Central memory CD4-positive, alpha-beta T cell (primary cell): Measurements from ENCODE around the gene ARL14EP.
A peak's percentile ranks its signal among the peaks of the same experiment; 100 is the strongest.

Experiments
- DNase-seq: peaks from one replicate; pipeline ENCODE4 v3.0.0; 2022

ARL14EP gene

DNA sequence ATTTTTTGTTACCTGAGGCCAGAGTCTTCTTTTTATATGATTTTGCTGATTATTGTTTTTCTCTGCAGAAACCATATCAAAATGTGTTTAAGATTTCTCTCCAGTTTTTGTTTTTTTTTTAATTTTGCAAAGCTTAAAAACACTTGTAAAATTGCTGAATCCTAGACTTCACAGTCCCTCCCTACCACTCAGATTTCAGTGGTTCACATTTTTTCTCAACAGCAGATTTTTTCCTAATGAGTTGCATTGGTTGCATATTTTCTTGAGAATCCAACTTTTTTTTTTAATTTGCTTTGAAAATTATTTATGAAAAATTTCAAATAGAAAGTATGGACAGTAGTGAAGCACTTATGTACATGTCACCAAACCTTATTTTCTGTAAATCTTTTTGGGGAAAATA is 5.8 kb downstream of the ARL14EP start:
- DNase-seq, result no peak

GRCh38 chr11:30329150-30329940 is 6.4 kb downstream of the ARL14EP start:
- DNase-seq, result no peak

GRCh38 chr11:30333405-30333804 is 10.5 kb downstream of the ARL14EP start:
- peak; percentile 3 for DNase-seq

DNA sequence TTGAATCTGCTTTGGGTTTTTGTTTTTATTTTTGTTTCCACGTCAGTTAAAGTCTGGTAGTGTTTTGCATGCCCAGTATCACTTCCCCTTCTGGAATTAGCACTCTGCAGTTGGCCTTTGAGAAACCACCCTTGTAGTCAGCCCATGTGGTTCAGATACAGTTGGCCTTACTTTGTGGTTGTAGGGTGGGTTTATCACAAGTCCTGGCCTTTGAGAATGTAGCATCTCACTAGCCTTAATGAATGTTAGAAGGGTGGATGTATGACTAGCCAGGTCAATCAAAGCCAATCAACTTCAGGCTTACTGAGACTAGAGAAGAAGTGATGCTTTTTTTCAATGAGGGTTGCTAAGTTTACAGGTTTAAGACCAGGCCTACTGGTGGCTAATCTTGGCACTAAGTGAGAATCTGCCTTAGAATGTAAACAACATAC is 19.8 kb downstream of the ARL14EP start:
- DNase-seq, result no peak

DNA sequence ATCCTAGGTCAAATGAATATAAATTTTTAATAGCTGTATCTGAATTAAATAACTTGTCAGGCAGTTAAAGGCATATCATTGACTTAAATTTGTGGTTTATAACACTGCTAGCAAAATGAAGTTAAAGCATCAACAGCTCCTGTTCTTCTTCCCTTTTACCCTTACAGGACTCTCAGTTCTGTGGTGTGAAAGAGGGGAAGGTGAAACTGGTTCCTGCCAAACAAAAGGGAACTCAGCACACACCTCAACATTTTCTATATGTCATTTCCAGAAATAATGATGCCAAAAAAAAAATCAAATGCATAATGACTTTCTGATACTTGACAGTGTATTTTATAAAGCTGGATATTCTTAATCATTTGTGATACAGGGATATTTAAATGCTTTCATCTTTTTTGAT is 21.2 kb downstream of the ARL14EP start:
- no peak for DNase-seq

DNA sequence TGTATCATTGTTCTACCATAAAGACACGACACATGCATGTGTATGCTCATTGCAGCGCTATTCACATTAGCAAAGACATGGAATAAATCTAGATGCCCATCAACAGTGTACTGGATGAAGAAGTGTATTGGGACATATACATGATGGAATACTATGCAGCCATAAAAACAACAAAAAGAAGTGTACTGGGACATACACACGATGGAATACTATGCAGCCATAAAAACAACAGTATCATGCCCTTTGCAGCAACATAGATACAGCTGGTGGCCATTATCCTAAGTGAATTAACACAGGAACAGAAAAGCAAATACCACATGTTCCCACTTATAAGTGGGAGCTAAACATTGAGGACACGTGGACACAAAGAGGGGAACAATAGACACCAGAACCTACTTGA is 22.7 kb downstream of the ARL14EP start:
- DNase-seq, result no peak

- peak; percentile 30 for DNase-seq
These were observed 23.3 kb downstream of the ARL14EP start for GRCh38 chr11:30346068-30346688.

- no peak for DNase-seq
These were observed 25.1 kb downstream of the ARL14EP start for GRCh38 chr11:30348035-30348434.

DNA sequence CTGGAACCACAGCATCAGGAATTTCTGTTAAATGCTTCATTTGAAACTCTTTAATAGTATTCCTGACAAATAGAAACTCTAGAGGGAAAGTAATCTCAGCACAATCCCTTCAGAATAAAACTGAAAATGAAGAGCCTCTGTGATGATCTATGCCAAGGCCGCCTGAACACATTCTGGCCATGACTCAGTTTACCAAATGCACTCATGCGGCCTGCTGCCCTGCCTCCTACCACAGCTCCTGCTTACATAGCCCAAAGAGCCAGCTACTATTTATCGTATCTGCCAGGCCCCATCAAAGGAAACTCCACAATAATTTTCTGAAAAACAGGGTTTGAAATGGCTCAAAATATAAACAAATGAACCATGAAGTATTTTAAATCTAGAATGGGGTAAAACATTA is 27.0 kb downstream of the ARL14EP start:
- DNase-seq, result no peak

- no peak for DNase-seq
These were observed 27.5 kb downstream of the ARL14EP start for GRCh38 chr11:30350384-30350783.

GRCh38 chr11:30351061-30351460 is 28.2 kb downstream of the ARL14EP start:
- DNase-seq, result no peak

GRCh38 chr11:30356391-30356790 is 33.5 kb downstream of the ARL14EP start:
- DNase-seq, result no peak

GRCh38 chr11:30357872-30358271 is 35.0 kb downstream of the ARL14EP start:
- DNase-seq, result no peak

DNA sequence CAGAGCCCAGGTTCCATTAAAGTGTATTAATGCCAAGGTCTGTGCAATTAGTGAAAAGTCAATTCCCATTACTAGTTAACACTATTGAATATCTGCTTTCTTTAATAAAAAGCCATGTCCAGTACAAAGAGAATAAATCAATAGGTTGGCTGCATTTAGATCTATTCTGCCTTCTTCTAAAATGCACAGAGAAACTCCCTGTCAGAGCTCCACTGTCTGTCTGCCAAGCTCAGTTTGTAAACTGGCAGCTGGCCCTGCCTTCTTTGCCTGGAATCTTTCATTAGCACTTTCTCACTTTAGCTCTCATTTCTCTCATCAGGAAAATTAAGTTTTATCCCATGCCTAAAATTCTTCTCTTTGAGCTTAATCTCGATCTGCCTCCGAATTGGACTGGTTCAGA is 35.6 kb downstream of the ARL14EP start:
- no peak for DNase-seq

GRCh38 chr11:30360741-30361140 is 37.8 kb downstream of the ARL14EP start:
- no peak for DNase-seq

- DNase-seq, result no peak
These were observed 41.4 kb downstream of the ARL14EP start for GRCh38 chr11:30364139-30364836.

DNA sequence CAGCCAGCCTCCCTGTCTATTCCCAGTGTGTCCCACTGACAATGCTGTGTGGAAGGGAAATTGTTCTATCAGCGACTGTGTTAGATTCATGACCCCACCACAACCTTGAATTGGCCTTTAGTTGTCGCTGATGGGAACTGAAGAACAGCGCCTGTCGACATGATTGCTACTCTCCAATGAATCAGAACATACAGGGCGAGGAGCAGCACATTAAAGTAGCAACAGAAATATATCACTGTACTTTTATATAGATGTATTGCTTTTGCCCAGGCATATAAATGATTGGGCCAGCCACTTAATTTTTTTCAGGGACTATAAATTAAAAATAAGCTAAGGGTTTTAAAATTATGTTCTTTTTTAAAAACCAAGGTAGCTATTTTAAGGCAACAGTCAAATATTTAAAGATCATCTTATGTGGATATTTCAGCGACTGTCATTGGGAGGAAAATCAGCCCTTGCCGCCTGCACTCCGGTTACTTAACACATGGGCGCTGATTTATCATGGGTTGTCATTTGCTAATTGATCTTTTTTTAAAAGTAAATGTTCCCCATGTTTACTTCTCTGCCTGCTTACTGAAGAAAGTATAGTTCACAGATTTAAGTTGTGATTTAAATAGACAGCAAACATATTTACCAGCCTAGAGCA is 42.1 kb downstream of the ARL14EP start:
- no peak for DNase-seq

DNA sequence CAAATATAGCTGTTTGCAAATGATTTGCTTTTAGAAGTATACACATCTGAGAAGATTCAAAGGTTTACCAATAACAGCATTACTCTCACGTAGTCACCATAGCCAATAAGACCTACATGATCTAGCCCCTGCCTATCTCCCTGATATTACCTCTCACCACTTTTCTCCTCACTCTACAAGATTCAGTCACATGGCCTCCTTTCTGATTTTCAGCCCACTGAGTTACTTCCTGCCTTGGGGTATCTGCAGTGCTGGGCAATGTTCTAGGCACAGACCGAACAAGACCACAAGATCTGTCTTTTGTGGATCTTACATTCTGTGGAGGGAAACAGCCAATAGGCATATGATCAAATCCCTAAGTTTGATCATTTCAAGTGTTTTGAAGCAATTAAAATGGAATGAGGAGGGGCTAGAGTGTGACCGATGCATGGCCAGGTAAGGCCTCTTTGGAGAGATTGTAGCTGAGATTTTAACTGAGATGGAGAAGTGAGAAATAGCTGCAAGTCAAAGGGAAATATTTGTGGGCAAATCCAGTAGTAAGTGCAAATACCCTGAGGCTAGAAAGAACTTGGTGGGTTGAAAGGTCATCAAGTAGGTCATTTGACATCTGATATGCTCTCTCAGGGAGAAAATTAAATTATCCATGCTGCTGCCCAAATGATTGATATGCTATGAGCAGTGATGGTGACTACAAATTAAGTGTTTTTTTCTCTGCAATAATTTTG is 43.1 kb downstream of the ARL14EP start:
- no peak for DNase-seq

DNA sequence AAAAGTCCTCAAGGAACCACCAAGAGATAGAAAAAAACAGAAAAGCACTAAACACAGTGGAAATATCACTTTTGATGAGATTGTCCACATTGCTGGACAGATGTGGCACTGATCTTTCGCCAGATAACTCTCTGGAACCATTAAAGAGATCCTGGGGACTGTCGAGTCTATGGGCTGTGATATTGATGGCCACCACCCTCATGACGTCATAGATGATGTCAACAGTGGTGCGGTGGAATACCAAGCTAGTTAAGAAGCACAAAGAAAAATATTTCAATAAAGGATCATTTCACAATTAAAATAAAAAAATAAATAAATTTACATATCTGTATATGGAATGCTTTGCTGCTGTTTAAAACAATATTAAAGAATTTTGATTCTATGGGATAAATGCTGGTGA is 45.5 kb downstream of the ARL14EP start:
- DNase-seq, result no peak

GRCh38 chr11:30370164-30370563 is 47.3 kb downstream of the ARL14EP start:
- no peak for DNase-seq

DNA sequence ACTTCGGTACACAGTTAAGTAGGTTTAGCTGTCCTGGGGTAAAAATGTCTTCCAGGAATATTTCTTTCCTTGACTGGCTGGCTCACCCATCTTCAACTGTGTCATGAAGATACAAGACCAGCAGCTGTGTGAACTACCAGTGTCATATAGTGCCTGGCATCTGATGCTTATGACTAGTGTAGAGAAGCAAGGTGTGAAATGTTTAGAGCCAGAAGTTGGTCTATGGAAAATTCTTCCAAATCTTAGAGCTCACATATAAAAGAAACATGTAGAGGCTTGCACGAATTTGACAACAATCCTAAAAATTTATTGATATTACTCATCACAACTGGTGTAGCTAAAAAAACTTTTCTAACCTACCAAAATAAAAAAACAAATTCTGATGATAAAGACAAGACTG is 54.4 kb downstream of the ARL14EP start:
- DNase-seq, result no peak

DNA sequence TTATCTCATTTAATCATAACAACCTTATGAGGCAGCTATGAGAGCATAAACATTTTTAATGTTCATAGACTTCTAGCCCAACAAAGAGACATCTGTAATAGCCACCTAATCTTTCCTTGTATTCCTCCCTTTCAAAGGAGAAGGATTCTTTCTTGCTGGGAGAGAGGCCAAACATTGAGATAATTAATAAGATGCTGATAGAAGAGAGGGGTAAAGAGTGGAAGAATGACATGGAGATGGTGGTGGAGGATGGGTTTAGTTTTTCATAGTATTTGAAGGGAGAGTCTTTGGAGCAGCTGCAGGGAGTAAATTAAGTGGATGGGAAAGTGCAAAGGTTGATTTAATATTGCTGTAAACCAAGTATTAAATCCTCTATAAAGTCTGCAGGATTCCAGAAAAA is 57.9 kb downstream of the ARL14EP start:
- no peak for DNase-seq

DNA sequence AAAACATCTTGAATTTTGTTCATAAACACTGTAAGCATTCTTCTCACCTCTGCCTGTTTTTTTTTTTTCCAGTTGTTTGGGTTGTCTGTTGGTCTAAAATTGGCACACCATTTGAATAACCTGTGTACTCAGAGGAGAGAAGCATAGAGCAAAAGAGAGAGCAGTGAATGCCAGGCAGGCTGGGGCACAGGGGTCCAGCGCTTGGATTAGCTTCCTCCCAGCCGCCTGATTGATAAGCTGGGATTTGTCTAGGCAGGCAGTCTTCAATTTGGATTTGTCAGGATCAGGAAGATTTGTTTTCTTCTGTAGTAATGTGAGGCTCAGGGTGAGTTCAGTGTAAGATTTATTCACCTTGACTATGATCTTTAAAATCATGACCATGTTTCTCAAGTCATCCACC is 59.0 kb downstream of the ARL14EP start:
- no peak for DNase-seq
